ENCODE data around the gene GDI2.

The GDI2 gene

DNA sequence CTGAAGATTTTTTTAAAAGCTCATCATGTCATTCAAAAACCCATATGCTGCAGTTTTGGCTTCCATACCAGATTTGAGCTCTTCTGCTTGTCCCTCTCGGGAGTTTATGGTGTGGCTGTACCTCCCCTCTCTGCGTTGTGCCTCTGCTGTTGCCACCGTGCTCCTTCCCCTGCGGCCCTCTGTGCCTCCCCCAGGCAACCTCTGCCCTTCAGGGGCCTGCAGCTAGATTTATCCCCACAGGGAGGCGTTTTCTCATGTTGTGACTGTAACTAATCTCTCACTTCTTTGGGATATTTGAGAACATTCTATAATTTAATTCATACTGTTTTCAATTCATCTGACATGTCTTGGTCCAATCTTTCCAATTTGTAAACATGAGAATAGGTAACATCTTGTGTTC lies 75.9 kb downstream of the GDI2 start:
- DNase-seq, result no peak

DNA sequence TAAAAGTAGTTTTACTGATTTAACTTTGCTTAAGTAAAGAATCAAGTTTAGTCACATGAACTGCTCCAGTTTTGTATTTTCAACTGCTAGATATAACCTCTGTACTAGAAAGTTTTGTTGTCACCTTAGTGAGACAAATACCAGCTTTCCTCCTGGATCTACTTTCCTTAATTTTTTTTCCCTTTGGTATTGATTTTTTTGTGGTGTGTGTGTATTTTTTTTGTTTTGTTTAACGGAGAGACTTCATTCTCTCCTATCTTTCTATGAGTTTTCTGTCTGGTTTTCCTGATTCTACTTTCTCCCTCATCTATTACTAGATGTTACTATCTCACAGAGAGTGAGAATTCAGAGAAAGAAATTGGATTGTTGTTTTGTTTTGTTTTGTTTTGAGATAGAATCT lies 76.6 kb downstream of the GDI2 start:
- no peak for DNase-seq

DNA sequence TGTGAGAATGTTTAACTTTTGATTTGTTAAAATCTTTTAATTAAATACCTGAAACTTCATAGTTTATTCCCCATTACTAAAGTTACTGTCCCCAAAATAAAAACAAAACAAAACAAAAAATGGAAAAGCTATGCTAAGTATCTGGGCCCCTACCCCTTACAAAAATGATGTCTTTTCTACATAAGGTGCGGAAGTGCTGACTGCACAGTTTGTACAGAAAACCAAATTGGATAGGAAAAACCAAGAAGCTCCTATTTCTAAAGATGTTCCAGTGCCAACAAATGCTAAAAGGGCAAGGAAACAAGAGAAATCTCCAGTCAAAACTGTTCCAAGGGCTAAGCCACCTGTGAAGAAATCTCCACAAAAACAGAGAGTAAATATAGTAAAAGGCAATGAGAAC lies 78.1 kb downstream of the GDI2 start:
- no peak for DNase-seq

DNA sequence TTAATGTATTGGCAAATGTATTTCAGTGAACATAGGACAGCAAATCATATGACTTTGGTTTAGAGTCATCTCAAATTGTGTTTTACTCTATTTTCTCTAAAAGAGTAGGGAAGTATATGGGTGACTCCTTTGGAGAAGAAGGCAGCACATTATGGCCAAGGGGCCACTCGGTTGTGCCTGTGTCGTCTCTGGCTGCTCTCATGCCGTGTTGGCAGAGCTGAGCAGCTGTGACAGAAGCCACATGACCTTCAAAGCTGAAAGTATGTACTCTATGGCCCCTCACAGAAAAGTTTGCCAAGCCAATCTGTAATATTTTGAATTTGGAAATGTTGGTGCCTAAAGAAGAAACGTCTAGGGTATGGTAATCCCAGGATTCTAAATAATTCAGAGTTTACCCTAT lies 81.1 kb downstream of the GDI2 start:
- no peak for DNase-seq

DNA sequence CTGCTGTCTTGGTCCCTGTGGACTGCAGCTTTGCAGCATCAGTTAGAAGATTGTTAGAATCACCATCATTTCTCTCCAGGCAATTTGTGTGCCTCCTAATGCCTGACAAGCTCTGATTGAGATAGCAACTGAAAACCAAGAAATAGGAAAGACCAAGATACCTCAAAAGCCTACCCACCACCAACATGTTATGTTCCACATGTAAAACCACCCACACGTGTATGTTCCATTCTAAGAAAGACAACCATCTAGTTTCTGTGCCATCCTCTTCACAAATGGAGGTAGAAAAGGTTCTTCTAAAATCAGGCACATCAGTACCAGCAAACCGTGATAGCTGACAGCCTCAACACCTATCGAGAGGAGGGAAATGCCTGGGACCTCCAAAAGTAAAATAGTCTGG lies 81.7 kb downstream of the GDI2 start:
- no peak for DNase-seq

DNA sequence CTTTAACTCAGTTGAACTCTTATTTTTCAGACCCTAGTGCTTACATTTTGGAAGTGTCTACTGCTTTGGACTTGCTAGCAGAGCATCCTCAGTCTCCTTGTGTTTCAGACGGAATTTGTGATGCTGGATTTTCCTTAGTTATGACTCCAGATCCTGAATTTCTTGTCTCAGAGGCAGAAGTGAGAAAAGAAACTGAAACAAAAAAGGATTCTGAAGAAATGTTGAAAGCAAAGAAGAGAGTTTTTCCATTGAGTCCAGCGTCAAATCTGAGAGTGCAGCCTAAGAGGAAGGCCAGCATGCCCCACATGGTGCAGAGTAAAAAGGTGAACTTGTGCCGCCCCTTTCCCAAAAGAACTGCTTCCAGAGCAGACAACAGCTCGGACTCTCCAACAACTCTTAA lies 82.5 kb downstream of the GDI2 start:
- no peak for DNase-seq

DNA sequence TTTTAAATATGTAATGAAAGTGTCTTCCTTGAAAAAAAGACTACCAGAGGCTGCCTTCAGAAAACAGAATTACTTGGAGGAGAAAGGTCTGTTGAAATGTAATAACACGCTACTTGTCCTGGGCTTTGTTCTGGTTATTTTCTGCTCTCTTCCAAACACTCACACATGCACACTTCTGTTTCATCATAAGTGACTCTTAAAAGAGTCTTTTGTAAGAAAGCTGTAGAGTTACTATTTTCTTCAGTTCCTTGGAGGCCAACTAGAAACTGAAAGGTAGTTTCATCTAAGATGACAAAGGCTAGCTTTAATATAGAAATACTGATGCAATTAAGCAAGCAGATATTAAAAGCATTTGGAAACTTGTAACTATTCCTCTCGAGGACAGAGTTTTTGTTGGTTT lies 89.5 kb downstream of the GDI2 start:
- DNase-seq, result no peak

DNA sequence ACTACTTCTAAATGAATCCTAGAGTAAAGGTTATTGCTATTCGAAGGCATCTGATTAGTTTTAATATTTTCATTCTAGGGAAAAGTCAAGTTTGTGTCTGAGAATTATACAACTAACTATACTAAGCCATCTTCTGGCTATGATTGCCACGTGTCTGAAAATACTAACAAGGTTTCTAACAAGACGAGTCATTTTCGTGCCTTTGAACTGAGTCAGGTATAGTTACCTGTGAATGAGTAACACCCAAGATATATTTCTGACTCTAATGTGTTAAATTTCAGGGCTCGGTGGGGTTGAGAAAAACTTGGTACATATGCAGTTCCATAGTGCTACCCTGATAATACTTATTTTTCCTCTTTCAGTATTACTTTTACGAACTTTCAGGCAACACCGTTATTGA lies 93.1 kb downstream of the GDI2 start:
- no peak for DNase-seq

DNA sequence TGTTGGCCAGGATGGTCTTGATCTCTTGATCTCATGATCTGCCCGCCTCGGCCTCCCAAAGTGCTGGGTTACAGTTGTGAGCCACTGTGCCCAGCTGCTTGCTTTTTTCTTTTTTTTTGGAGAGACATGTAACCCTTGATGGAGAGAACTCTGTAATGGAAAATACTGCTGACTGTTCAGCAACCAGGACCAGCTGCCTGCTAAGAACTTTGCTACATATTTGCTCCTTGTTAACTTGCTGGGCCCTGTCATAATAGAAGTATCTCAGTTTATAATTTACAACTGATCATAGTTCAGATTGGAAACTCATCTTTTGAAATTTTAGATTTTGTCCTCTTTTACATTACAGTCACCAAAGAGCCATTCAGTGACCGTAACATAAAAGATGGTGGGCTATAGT lies 93.7 kb downstream of the GDI2 start:
- no peak for DNase-seq

All from CD4-positive, alpha-beta T cell treated with Interleukin-6 for 4 hours (primary cell).